MM.1S (cell line): ENCODE data around the gene LMX1B.

Experiments used
- CTCF ChIP-seq: fragments of 300-600 bp; sonication (generic); IDR thresholded peaks from 2 replicates; pipeline ENCODE4 v1.5.1; 2016; ENCODE audit warnings: antibody characterized with exemption, low read length, mixed read lengths
- EZH2 ChIP-seq: fragments of 300-600 bp; sonication (generic); optimal IDR thresholded peaks from 2 replicates; pipeline ENCODE3; 2017; ENCODE audit warnings: low read depth, mild to moderate bottlenecking, antibody characterized with exemption, low read length, mixed read lengths
- EZH2phosphoT487 ChIP-seq: fragments of 300-600 bp; sonication (generic); IDR thresholded peaks from 2 replicates; pipeline ENCODE4 v1.6.1; 2018; ENCODE audit warnings: antibody characterized with exemption, low read length

DNA sequence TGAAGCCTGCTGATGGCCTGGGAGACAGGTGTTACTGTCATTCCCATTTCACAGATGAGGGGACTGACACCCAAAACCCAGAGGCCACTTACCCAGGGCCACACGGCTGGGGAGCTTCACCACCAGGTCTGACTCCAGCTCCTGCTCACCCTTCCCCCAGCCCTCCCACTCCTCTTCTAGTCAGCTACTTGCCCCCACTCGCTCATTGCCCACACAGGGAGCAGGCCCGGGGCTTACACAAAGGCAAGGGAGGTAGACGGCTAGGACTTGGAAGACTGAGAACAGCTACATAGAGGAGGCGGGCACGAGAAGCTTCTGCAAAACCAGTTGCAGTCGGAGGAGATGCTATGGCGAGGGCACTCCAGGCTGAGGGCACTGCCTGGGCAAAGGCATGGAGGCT lies 21.3 kb downstream of the LMX1B start:
- no peak for TF ChIP-seq CTCF
- no peak for TF ChIP-seq EZH2phosphoT487
- no peak for TF ChIP-seq EZH2
